SK-N-SH (cell line): ENCODE measurements around the gene FGD4. TPM values are rescaled to one million over a fixed set of nuclear protein-coding genes. Genes with fewer than 3 reads are reported as not detected.
A peak's percentile ranks its signal among the peaks of the same experiment; 100 is the strongest.

Experiments used
- CTCF ChIA-PET: fragments of 300-600, 350-600 bp; formaldehyde crosslinking; extraction: SDS; loops from one replicate; lab custom pipeline; 2021; lab: Yijun Ruan, JAX
- POLR2A ChIA-PET: fragments of 350-600 bp; sonication (Branson Sonifier 250); formaldehyde crosslinking; extraction: SDS; loops from one replicate; lab custom pipeline; 2020; ENCODE audit warnings: antibody characterized with exemption, inconsistent platforms; lab: Yijun Ruan, JAX
- DNase-seq: peaks from one replicate; pipeline ENCODE4 v3.0.0; 2012
- H2AFZ ChIP-seq: fragments of 200-600 bp; sonication (generic); 2 replicates; pipeline ENCODE4 v1.8.1; 2016; ENCODE audit warnings: antibody characterized with exemption, mild to moderate bottlenecking, low read depth
- H3F3A ChIP-seq: fragments of 200-600 bp; sonication (generic); replicated peaks from 2 replicates; pipeline ENCODE3; 2016; ENCODE audit warnings: antibody characterized with exemption, mild to moderate bottlenecking; ENCODE audit not compliant: insufficient read depth
- H3K27ac ChIP-seq, 2 experiments: fragments of 200-500 bp in 1 of 2; fragments of 200-600 bp in 1 of 2; sonication (Bioruptor generic) in 1 of 2; sonication (generic), shearing (Covaris generic) in 1 of 2; 2 replicates each; pipeline versions ENCODE4 v1.5.1 to v1.6.1; 2014 to 2016; ENCODE audit warnings: low read depth in 2 of 2, inconsistent platforms in 1 of 2, low read length in 1 of 2, mild to moderate bottlenecking in 1 of 2, mixed read lengths in 1 of 2
- H3K27me3 ChIP-seq: fragments of 200-600 bp; sonication (generic), shearing (Covaris generic); 2 replicates; pipeline ENCODE4 v1.6.1; 2016; ENCODE audit warnings: mixed run types; ENCODE audit not compliant: insufficient read depth
- H3K36me3 ChIP-seq, 2 experiments: fragments of 200-500 bp in 1 of 2; fragments of 200-600 bp in 1 of 2; sonication (Bioruptor generic) in 1 of 2; sonication (generic) in 1 of 2; replicated peaks in 1 of 2; 2 replicates each; pipeline versions ENCODE3 to v1.5.1; 2014 to 2016; ENCODE audit warnings: low read length in 1 of 2, mild to moderate bottlenecking in 1 of 2; ENCODE audit not compliant: insufficient read depth in 2 of 2, control insufficient read depth in 1 of 2
- H3K4me1 ChIP-seq, 2 experiments: fragments of 200-500 bp in 1 of 2; fragments of 200-600 bp in 1 of 2; sonication (Bioruptor generic) in 1 of 2; sonication (generic), shearing (Covaris generic) in 1 of 2; 2 replicates each; pipeline versions ENCODE4 v1.5.1 to v1.6.1; 2014 to 2016; ENCODE audit warnings: low read depth in 1 of 2, low read length in 1 of 2, mixed run types in 1 of 2; ENCODE audit not compliant: insufficient read depth in 2 of 2, control insufficient read depth in 1 of 2
- H3K4me2 ChIP-seq: fragments of 200-600 bp; sonication (generic), shearing (Covaris generic); 2 replicates; pipeline ENCODE4 v1.6.1; 2017; ENCODE audit warnings: mixed run types
- H3K4me3 ChIP-seq, 2 experiments: fragments of 200-500 bp in 1 of 2; fragments of 200-600 bp in 1 of 2; sonication (Bioruptor generic) in 1 of 2; sonication (generic), shearing (Covaris generic) in 1 of 2; 2 replicates each; pipeline versions ENCODE4 v1.5.1 to v1.8.1; 2014 to 2016; ENCODE audit warnings: low read depth in 2 of 2, inconsistent platforms in 1 of 2, low read length in 1 of 2, mild to moderate bottlenecking in 1 of 2, mixed read lengths in 1 of 2, moderate library complexity in 1 of 2
- H3K79me2 ChIP-seq: fragments of 200-600 bp; sonication (generic); 2 replicates; pipeline ENCODE4 v1.8.1; 2017; ENCODE audit warnings: mild to moderate bottlenecking; ENCODE audit not compliant: insufficient read depth
- H3K9ac ChIP-seq: fragments of 200-600 bp; sonication (generic); 2 replicates; pipeline ENCODE4 v1.6.1; 2017; ENCODE audit warnings: mixed run types
- H3K9me2 ChIP-seq: fragments of 200-600 bp; sonication (generic); 2 replicates; pipeline ENCODE4 v1.6.1; 2017; ENCODE audit warnings: mixed run types
- H3K9me3 ChIP-seq: fragments of 200-600 bp; sonication (generic); 2 replicates; pipeline ENCODE4 v1.6.1; 2017; ENCODE audit warnings: mixed run types, mild to moderate bottlenecking, moderate library complexity
- H4K20me1 ChIP-seq: fragments of 200-600 bp; sonication (generic); 2 replicates; pipeline ENCODE4 v1.6.1; 2017; ENCODE audit warnings: mild to moderate bottlenecking, mixed run types; ENCODE audit not compliant: insufficient read depth
- CHD2 ChIP-seq: fragments of 150-350 bp; IDR thresholded peaks from 2 replicates; pipeline ENCODE4 v1.6.1; 2018; ENCODE audit warnings: low read length; ENCODE audit not compliant: partially characterized antibody
- ELF1 ChIP-seq: IDR thresholded peaks from 2 replicates; pipeline ENCODE4 v1.4.0; 2012
- EP300 ChIP-seq, 2 experiments: IDR thresholded peaks; 2 replicates each; pipeline versions ENCODE4 v1.4.0 to v1.6.1; 2012; ENCODE audit warnings: borderline replicate concordance in 1 of 2, low read depth in 1 of 2, low read length in 1 of 2
- FOXJ3 ChIP-seq: sonication (generic); formaldehyde crosslinking; IDR thresholded peaks from 2 replicates; pipeline ENCODE4 v1.5.1; 2020; ENCODE audit warnings: mild to moderate bottlenecking, missing genetic modification reagents
- GABPA ChIP-seq: IDR thresholded peaks from 2 replicates; pipeline ENCODE4 v1.4.0; 2012; ENCODE audit warnings: low read depth, mild to moderate bottlenecking
- MEF2A ChIP-seq: IDR thresholded peaks from 2 replicates; pipeline ENCODE4 v1.4.0; 2012; ENCODE audit warnings: low read depth, borderline replicate concordance
- MXI1 ChIP-seq: IDR thresholded peaks from 2 replicates; pipeline ENCODE4 v1.6.1; 2012; ENCODE audit warnings: mild to moderate bottlenecking, low read depth, low read length, improper control_type of control experiment
- NFIC ChIP-seq: IDR thresholded peaks from 2 replicates; pipeline ENCODE4 v1.4.0; 2012; ENCODE audit warnings: borderline replicate concordance
- NRF1 ChIP-seq: IDR thresholded peaks from 2 replicates; pipeline ENCODE4 v1.6.1; 2012; ENCODE audit warnings: low read depth, mild to moderate bottlenecking, low read length
- POLR2AphosphoS5 ChIP-seq: IDR thresholded peaks from 2 replicates; pipeline ENCODE4 v1.6.1; 2012; ENCODE audit warnings: low read depth, low read length
- REST ChIP-seq: IDR thresholded peaks from 2 replicates; pipeline ENCODE4 v1.6.1; 2012; ENCODE audit warnings: mild to moderate bottlenecking, low read depth, low read length, moderate library complexity
- RFX5 ChIP-seq: IDR thresholded peaks from 2 replicates; pipeline ENCODE4 v1.6.1; 2012; ENCODE audit warnings: mild to moderate bottlenecking, improper control_type of control experiment, low read length
- RXRA ChIP-seq: IDR thresholded peaks from 2 replicates; pipeline ENCODE4 v1.4.0; 2012; ENCODE audit warnings: low read depth, mild to moderate bottlenecking, borderline replicate concordance
- SIN3A ChIP-seq: IDR thresholded peaks from 2 replicates; pipeline ENCODE4 v1.6.1; 2012; ENCODE audit warnings: low read depth, mild to moderate bottlenecking, low read length, moderate library complexity, borderline replicate concordance
- TCF12 ChIP-seq: IDR thresholded peaks from 2 replicates; pipeline ENCODE4 v1.4.0; 2012
- USF1 ChIP-seq: IDR thresholded peaks from 2 replicates; pipeline ENCODE4 v1.4.0; 2012; ENCODE audit warnings: low read depth, borderline replicate concordance
- YY1 ChIP-seq: IDR thresholded peaks from 2 replicates; pipeline ENCODE4 v1.4.0; 2012; ENCODE audit warnings: low read depth, mild to moderate bottlenecking
- WGBS: methylation state at CpG from one replicate; pipeline ENCODE4 v1.1.6; 2017; ENCODE audit warnings: low lambda C conversion rate; 5-methylcytosine and 5-hydroxymethylcytosine counted together
- polyA plus RNA-seq, 3 experiments: library from polyadenylated mRNA; depleted of rRNA; stranded (reverse); fragments of >200 nt; gene quantifications; 2 replicates each; pipeline ENCODE4 v1.2.3, GENCODE V29; 2012

Gene FGD4
- polyA plus RNA-seq, 1 of the 3 experiments (the other 2 are of a cell fraction), result 0.26 TPM

GRCh38 chr12:32397696-32398095, 1.7 kb upstream of the FGD4 start:
- Histone ChIP-seq H3K9me3 (no peaks in the 10 kb centered on the region), H2AFZ (no peak overlapping the region), H3K4me1 (peaks cover 0 to 9% of the 10 kb centered on the region in 2 experiments; a peak in 1 of 4 replicates), H4K20me1 (no peaks in the 10 kb centered on the region), H3K27ac (no peak overlapping the region), H3K36me3 (no peaks in the 10 kb centered on the region), H3K4me2 (no peak overlapping the region), H3K27me3 (peaks cover 18% of the 10 kb centered on the region), H3K9me2 (no peaks in the 10 kb centered on the region), H3K4me3 (no peak overlapping the region), H3F3A (peaks cover 11% of the 10 kb centered on the region), H3K79me2 (no peaks in the 10 kb centered on the region), H3K9ac (no peak overlapping the region)
- WGBS, result 87% methylated on average over 4 of the region's 4 CpGs
- no peak for DNase-seq
- TF ChIP-seq CHD2, result no peak
- ChIA-PET POLR2A (no interaction called here), CTCF (interaction anchor here (1.0 to 2.8 kb wide), 2 partner anchors 33 to 259 kb away, joined by 3 to 12 read pairs; no protein-coding TSS in a partner anchor)

GRCh38 chr12:32398181-32398580, 1.2 kb upstream of the FGD4 start:
- no peaks in the 10 kb centered on the region for H3K36me3 ChIP-seq

DNA sequence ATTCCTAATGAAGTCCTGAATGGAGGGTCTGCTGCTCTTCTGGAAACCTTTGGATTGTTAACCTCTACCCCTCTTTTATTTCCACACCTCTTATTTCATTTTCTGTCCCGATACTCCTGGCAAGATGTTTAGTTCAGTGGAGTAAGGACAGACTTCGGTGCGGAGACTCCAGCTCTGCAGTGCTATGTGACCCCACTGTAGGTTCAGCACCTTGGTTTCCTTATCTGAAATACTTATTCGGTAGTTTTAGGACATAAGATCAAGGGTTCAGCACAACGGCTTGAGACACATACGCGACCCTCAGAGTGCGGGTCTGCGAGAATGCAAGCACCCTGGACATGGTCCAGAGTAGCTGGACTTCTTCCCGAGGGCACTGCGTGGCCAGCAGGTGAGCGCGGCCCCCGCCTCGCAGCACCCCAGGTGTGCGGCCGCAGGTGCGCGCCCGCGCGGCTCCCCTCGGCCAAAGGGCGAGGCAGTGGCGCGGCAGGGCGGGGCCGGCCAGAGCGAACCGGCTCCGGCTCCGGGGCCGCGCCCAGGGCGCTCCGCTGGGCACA, 465 bp upstream of the FGD4 start:
- Histone ChIP-seq H3K9ac (no peak overlapping the region), H3K4me3 (peak overlapping the region; percentile 63 to 73), H3K36me3 (no peaks in the 10 kb centered on the region), H3K27ac (no peak overlapping the region), H2AFZ (peak overlapping the region; percentile 81)
- WGBS, result 28% methylated on average over 9 of the region's 36 CpGs
- ChIA-PET POLR2A (no interaction called here), CTCF (interaction anchor here (1.0 to 2.8 kb wide), 6 partner anchors 32 to 745 kb away, joined by 3 to 12 read pairs (median 4); partner anchors contain the start of gene YARS2)
- TF ChIP-seq NRF1, result no peak
- TF ChIP-seq RXRA, result no peak
- no peak for TF ChIP-seq ELF1
- no peak for TF ChIP-seq RFX5
- TF ChIP-seq NFIC, result no peak
- no peak for TF ChIP-seq EP300 (IDR thresholded peaks at IDR 0.05; ENCODE audit: borderline replicate concordance in 1 of 2, low read depth in 1 of 2, low read length in 1 of 2)
- no peak for TF ChIP-seq GABPA
- TF ChIP-seq USF1, result no peak
- no peak for TF ChIP-seq YY1
- no peak for TF ChIP-seq SIN3A
- TF ChIP-seq TCF12, result no peak
- no peak for TF ChIP-seq MXI1
- TF ChIP-seq POLR2AphosphoS5, result no peak
- no peak for TF ChIP-seq REST
- no peak for TF ChIP-seq MEF2A
- TF ChIP-seq, all 33 proteins: peak for 0
- no peaks in the 10 kb centered on the region for H3K9me2 ChIP-seq
- peak; percentile 21 for DNase-seq
- peak overlapping the region; percentile 97 for H3K4me2 ChIP-seq
- peaks cover 18% of the 10 kb centered on the region for H3K27me3 ChIP-seq
- H3K4me1 ChIP-seq, result peaks cover 0 to 9% of the 10 kb centered on the region in 2 experiments; a peak in 1 of 4 replicates
- H3K9me3 ChIP-seq, result no peaks in the 10 kb centered on the region
- no peaks in the 10 kb centered on the region for H4K20me1 ChIP-seq
- H3F3A ChIP-seq, result peaks cover 11% of the 10 kb centered on the region
- H3K79me2 ChIP-seq, result no peaks in the 10 kb centered on the region

More at GRCh38 chr12:32398181-32398580, 1.2 kb upstream of the FGD4 start:
- no peak overlapping the region for H2AFZ ChIP-seq
- TF ChIP-seq FOXJ3 (CRISPR knock-in tag), result no peak
- TF ChIP-seq, all 33 proteins: peak for 0
- no peaks in the 10 kb centered on the region for H3K9me3 ChIP-seq
- POLR2A ChIA-PET, result no interaction called here
- no peak overlapping the region for H3K4me3 ChIP-seq
- H3K27me3 ChIP-seq, result peaks cover 18% of the 10 kb centered on the region
- no peak overlapping the region for H3K27ac ChIP-seq
- peaks cover 0 to 9% of the 10 kb centered on the region in 2 experiments; a peak in 1 of 4 replicates for H3K4me1 ChIP-seq
- DNase-seq, result no peak
- no peaks in the 10 kb centered on the region for H4K20me1 ChIP-seq
- H3K4me2 ChIP-seq, result no peak overlapping the region
- H3F3A ChIP-seq, result peaks cover 11% of the 10 kb centered on the region
- WGBS, result 89% methylated on average over 4 of the region's 4 CpGs
- CTCF ChIA-PET, result interaction anchor here (1.0 to 2.8 kb wide), 5 partner anchors 31 to 357 kb away, joined by 3 to 12 read pairs (median 4); partner anchors contain the start of gene YARS2
- no peak overlapping the region for H3K9ac ChIP-seq
- no peaks in the 10 kb centered on the region for H3K9me2 ChIP-seq
- H3K79me2 ChIP-seq, result no peaks in the 10 kb centered on the region
